ENCODE results near the gene CACNA2D1.

Gene CACNA2D1

DNA sequence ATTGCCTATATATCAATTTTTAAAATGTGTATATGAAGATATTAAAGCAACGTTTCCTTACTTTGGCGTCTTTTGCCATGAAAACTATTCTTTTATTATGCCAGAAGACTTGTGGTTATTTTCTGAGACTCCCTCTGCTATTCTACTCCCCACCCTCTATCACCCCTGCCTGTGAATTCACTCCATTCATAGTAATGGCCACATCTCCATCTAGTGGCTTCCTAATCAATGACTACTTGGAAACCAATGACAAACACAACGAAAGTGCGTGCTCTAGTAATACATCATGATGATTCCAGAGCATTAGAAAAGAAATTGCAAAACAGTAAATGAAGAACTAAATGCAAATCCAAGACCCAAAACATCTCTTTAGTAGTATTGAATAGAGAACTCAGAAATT lies 487.1 kb downstream of the CACNA2D1 start:
- H2BK15ac ChIP-seq (replicated peaks; ENCODE audit: low read depth) = no peak overlapping the region
- H3K36me3 ChIP-seq (ENCODE audit: control insufficient read depth, insufficient read depth, low read length) = no peaks in the 10 kb centered on the region
- no peak overlapping the region for H3K27ac ChIP-seq (ENCODE audit: low read depth, low read length)
- H3K4ac ChIP-seq (ENCODE audit: low read depth, low read length) = no peak overlapping the region
- H2BK5ac ChIP-seq (ENCODE audit: low read length) = no peak overlapping the region
- H4K8ac ChIP-seq (ENCODE audit: low read depth, low read length) = no peak overlapping the region
- H3K9ac ChIP-seq (ENCODE audit: low read length) = no peak overlapping the region
- H3K4me2 ChIP-seq (ENCODE audit: low read length) = no peak overlapping the region
- H3K4me3 ChIP-seq (ENCODE audit: low read length) = no peak overlapping the region
- no peak overlapping the region for H3K56ac ChIP-seq (ENCODE audit: low read length)
- WGBS (ENCODE audit: extremely low coverage, insufficient coverage, low lambda C conversion rate) = no CpG with 5 or more reads among the region's 4 CpGs
- peak; percentile 81 for DNase-seq
- no peaks in the 10 kb centered on the region for H3K4me1 ChIP-seq (ENCODE audit: control insufficient read depth, low read depth, low read length)
- no peak overlapping the region for H2AK5ac ChIP-seq (ENCODE audit: low read length)
- H3K79me1 ChIP-seq (ENCODE audit: low read length) = no peaks in the 10 kb centered on the region
- no peak overlapping the region for H3K18ac ChIP-seq (ENCODE audit: low read length)
- H3K23ac ChIP-seq (ENCODE audit: low read length) = no peak overlapping the region
- no peak overlapping the region for H2BK120ac ChIP-seq (ENCODE audit: low read depth, low read length)
- no peak overlapping the region for H4K5ac ChIP-seq (ENCODE audit: low read length)
- no peaks in the 10 kb centered on the region for H3K79me2 ChIP-seq (ENCODE audit: control insufficient read depth, insufficient read depth, low read length)
- no peaks in the 10 kb centered on the region for H3K27me3 ChIP-seq (ENCODE audit: insufficient read depth, low read length, poor library complexity)

GRCh38 chr7:81949306-81949705 lies 494.3 kb downstream of the CACNA2D1 start:
- H2BK120ac ChIP-seq (ENCODE audit: low read depth, low read length) = no peak overlapping the region
- H3K4me1 ChIP-seq (ENCODE audit: control insufficient read depth, low read depth, low read length) = no peaks in the 10 kb centered on the region
- no peaks in the 10 kb centered on the region for H3K36me3 ChIP-seq (ENCODE audit: control insufficient read depth, insufficient read depth, low read length)
- H2BK5ac ChIP-seq (ENCODE audit: low read length) = no peak overlapping the region
- H3K79me2 ChIP-seq (ENCODE audit: control insufficient read depth, insufficient read depth, low read length) = no peaks in the 10 kb centered on the region
- no peak overlapping the region for H4K8ac ChIP-seq (ENCODE audit: low read depth, low read length)
- H3K27ac ChIP-seq (ENCODE audit: low read depth, low read length) = no peak overlapping the region
- no peaks in the 10 kb centered on the region for H3K79me1 ChIP-seq (ENCODE audit: low read length)
- H3K9ac ChIP-seq (ENCODE audit: low read length) = no peak overlapping the region
- H3K4ac ChIP-seq (ENCODE audit: low read depth, low read length) = no peak overlapping the region
- no peak overlapping the region for H2BK15ac ChIP-seq (replicated peaks; ENCODE audit: low read depth)
- no peak overlapping the region for H3K4me2 ChIP-seq (ENCODE audit: low read length)
- no peak overlapping the region for H4K5ac ChIP-seq (ENCODE audit: low read length)
- H3K18ac ChIP-seq (ENCODE audit: low read length) = no peak overlapping the region
- no peaks in the 10 kb centered on the region for H3K27me3 ChIP-seq (ENCODE audit: insufficient read depth, low read length, poor library complexity)
- H3K4me3 ChIP-seq (ENCODE audit: low read length) = no peak overlapping the region
- no peak overlapping the region for H3K23ac ChIP-seq (ENCODE audit: low read length)
- H3K56ac ChIP-seq (ENCODE audit: low read length) = no peak overlapping the region
- no peak overlapping the region for H2AK5ac ChIP-seq (ENCODE audit: low read length)
- DNase-seq = no peak

DNA sequence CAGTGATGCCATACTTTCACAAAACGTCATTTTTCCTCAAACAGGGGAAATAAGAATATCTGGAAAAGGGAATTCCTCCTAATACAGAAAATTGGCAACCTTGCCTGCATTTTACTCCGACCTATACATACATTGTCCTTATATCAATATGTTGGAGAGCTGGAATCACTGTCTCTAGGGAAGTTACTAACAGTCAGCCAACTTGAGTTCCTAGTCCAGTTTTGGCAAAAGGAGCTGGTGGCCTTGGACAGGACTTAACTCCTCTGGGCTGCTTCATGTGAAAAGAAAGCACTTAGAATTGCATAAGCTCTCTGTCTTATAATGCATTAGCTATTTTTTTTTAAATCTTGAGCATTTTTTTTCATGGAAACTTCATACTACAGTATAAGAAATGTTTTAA lies 499.5 kb downstream of the CACNA2D1 start:
- no CpG with 5 or more reads among the region's 2 CpGs for WGBS (ENCODE audit: extremely low coverage, insufficient coverage, low lambda C conversion rate)
- H2AK5ac ChIP-seq (ENCODE audit: low read length) = no peak overlapping the region
- H4K5ac ChIP-seq (ENCODE audit: low read length) = no peak overlapping the region
- no peak overlapping the region for H3K18ac ChIP-seq (ENCODE audit: low read length)
- no peaks in the 10 kb centered on the region for H3K4me1 ChIP-seq (ENCODE audit: control insufficient read depth, low read depth, low read length)
- H4K8ac ChIP-seq (ENCODE audit: low read depth, low read length) = no peak overlapping the region
- H2BK15ac ChIP-seq (replicated peaks; ENCODE audit: low read depth) = no peak overlapping the region
- H3K4me2 ChIP-seq (ENCODE audit: low read length) = no peak overlapping the region
- no peak overlapping the region for H3K9ac ChIP-seq (ENCODE audit: low read length)
- no peak overlapping the region for H3K56ac ChIP-seq (ENCODE audit: low read length)
- H2BK5ac ChIP-seq (ENCODE audit: low read length) = no peak overlapping the region
- H3K23ac ChIP-seq (ENCODE audit: low read length) = no peak overlapping the region
- no peak overlapping the region for H2BK120ac ChIP-seq (ENCODE audit: low read depth, low read length)
- H3K4me3 ChIP-seq (ENCODE audit: low read length) = no peak overlapping the region
- no peaks in the 10 kb centered on the region for H3K36me3 ChIP-seq (ENCODE audit: control insufficient read depth, insufficient read depth, low read length)
- H3K27me3 ChIP-seq (ENCODE audit: insufficient read depth, low read length, poor library complexity) = no peaks in the 10 kb centered on the region
- no peak for DNase-seq
- no peak overlapping the region for H3K4ac ChIP-seq (ENCODE audit: low read depth, low read length)
- H3K79me1 ChIP-seq (ENCODE audit: low read length) = no peaks in the 10 kb centered on the region
- no peaks in the 10 kb centered on the region for H3K79me2 ChIP-seq (ENCODE audit: control insufficient read depth, insufficient read depth, low read length)
- no peak overlapping the region for H3K27ac ChIP-seq (ENCODE audit: low read depth, low read length)

DNA sequence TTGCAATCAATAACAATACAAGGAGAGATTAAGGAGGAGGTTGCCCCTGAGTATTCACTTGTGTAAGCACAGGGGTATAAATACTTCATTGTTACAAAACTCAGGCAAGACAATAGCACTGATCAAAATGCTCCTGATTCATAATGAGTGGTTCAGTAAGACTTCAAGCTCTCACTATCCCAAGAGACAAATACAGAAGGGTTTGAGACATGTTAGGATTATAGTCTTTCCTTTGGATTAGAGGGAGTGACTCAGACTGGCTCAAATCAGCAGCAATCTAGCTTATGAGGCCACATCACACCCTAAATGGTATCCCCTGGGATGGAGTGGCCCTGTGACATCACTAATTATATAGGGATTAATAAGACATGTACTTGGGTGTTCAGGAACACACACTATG lies 506.5 kb downstream of the CACNA2D1 start:
- Histone ChIP-seq H2BK5ac (ENCODE audit: low read length) (no peak overlapping the region), H4K5ac (ENCODE audit: low read length) (no peak overlapping the region), H4K8ac (ENCODE audit: low read depth, low read length) (no peak overlapping the region), H2AK5ac (ENCODE audit: low read length) (no peak overlapping the region), H3K18ac (ENCODE audit: low read length) (no peak overlapping the region), H3K23ac (ENCODE audit: low read length) (no peak overlapping the region), H2BK120ac (ENCODE audit: low read depth, low read length) (no peak overlapping the region), H3K9ac (ENCODE audit: low read length) (no peak overlapping the region), H3K56ac (ENCODE audit: low read length) (no peak overlapping the region), H3K27ac (ENCODE audit: low read depth, low read length) (no peak overlapping the region), H3K36me3 (ENCODE audit: control insufficient read depth, insufficient read depth, low read length) (no peaks in the 10 kb centered on the region), H3K4me3 (ENCODE audit: low read length) (no peak overlapping the region), H3K4ac (ENCODE audit: low read depth, low read length) (no peak overlapping the region), H3K4me2 (ENCODE audit: low read length) (no peak overlapping the region), H3K79me2 (ENCODE audit: control insufficient read depth, insufficient read depth, low read length) (no peaks in the 10 kb centered on the region), H3K4me1 (ENCODE audit: control insufficient read depth, low read depth, low read length) (peaks cover 2% of the 10 kb centered on the region), H3K79me1 (ENCODE audit: low read length) (no peaks in the 10 kb centered on the region), H2BK15ac (replicated peaks; ENCODE audit: low read depth) (no peak overlapping the region), H3K27me3 (ENCODE audit: insufficient read depth, low read length, poor library complexity) (no peaks in the 10 kb centered on the region)
- no peak for DNase-seq

GRCh38 chr7:81934596-81935301 lies 508.8 kb downstream of the CACNA2D1 start:
- Histone ChIP-seq H3K79me2 (ENCODE audit: control insufficient read depth, insufficient read depth, low read length) (no peaks in the 10 kb centered on the region), H3K4me1 (ENCODE audit: control insufficient read depth, low read depth, low read length) (peaks cover 2% of the 10 kb centered on the region), H2AK5ac (ENCODE audit: low read length) (no peak overlapping the region), H2BK5ac (ENCODE audit: low read length) (no peak overlapping the region), H3K27me3 (ENCODE audit: insufficient read depth, low read length, poor library complexity) (no peaks in the 10 kb centered on the region), H3K9ac (ENCODE audit: low read length) (no peak overlapping the region), H3K18ac (ENCODE audit: low read length) (no peak overlapping the region), H3K79me1 (ENCODE audit: low read length) (no peaks in the 10 kb centered on the region), H4K5ac (ENCODE audit: low read length) (no peak overlapping the region), H3K4me2 (ENCODE audit: low read length) (no peak overlapping the region), H3K56ac (ENCODE audit: low read length) (no peak overlapping the region), H4K8ac (ENCODE audit: low read depth, low read length) (no peak overlapping the region), H3K4me3 (ENCODE audit: low read length) (no peak overlapping the region), H2BK15ac (replicated peaks; ENCODE audit: low read depth) (no peak overlapping the region), H3K23ac (ENCODE audit: low read length) (no peak overlapping the region), H2BK120ac (ENCODE audit: low read depth, low read length) (no peak overlapping the region), H3K36me3 (ENCODE audit: control insufficient read depth, insufficient read depth, low read length) (no peaks in the 10 kb centered on the region), H3K27ac (ENCODE audit: low read depth, low read length) (no peak overlapping the region), H3K4ac (ENCODE audit: low read depth, low read length) (no peak overlapping the region)
- DNase-seq = no peak
- no CpG with 5 or more reads among the region's 6 CpGs for WGBS (ENCODE audit: extremely low coverage, insufficient coverage, low lambda C conversion rate)

- no peak overlapping the region for H4K8ac ChIP-seq (ENCODE audit: low read depth, low read length)
- no peaks in the 10 kb centered on the region for H3K36me3 ChIP-seq (ENCODE audit: control insufficient read depth, insufficient read depth, low read length)
- H2AK5ac ChIP-seq (ENCODE audit: low read length) = no peak overlapping the region
- no peaks in the 10 kb centered on the region for H3K27me3 ChIP-seq (ENCODE audit: insufficient read depth, low read length, poor library complexity)
- H3K56ac ChIP-seq (ENCODE audit: low read length) = no peak overlapping the region
- DNase-seq = no peak
- H3K79me1 ChIP-seq (ENCODE audit: low read length) = no peaks in the 10 kb centered on the region
- no peak overlapping the region for H3K27ac ChIP-seq (ENCODE audit: low read depth, low read length)
- no CpG with 5 or more reads among the region's 2 CpGs for WGBS (ENCODE audit: extremely low coverage, insufficient coverage, low lambda C conversion rate)
- H2BK5ac ChIP-seq (ENCODE audit: low read length) = no peak overlapping the region
- H2BK120ac ChIP-seq (ENCODE audit: low read depth, low read length) = no peak overlapping the region
- H3K4me3 ChIP-seq (ENCODE audit: low read length) = no peak overlapping the region
- H3K23ac ChIP-seq (ENCODE audit: low read length) = no peak overlapping the region
- no peak overlapping the region for H3K4ac ChIP-seq (ENCODE audit: low read depth, low read length)
- H3K18ac ChIP-seq (ENCODE audit: low read length) = no peak overlapping the region
- no peaks in the 10 kb centered on the region for H3K79me2 ChIP-seq (ENCODE audit: control insufficient read depth, insufficient read depth, low read length)
- no peak overlapping the region for H2BK15ac ChIP-seq (replicated peaks; ENCODE audit: low read depth)
- no peak overlapping the region for H3K4me2 ChIP-seq (ENCODE audit: low read length)
- H4K5ac ChIP-seq (ENCODE audit: low read length) = no peak overlapping the region
- no peak overlapping the region for H3K9ac ChIP-seq (ENCODE audit: low read length)
- H3K4me1 ChIP-seq (ENCODE audit: control insufficient read depth, low read depth, low read length) = peaks cover 2% of the 10 kb centered on the region
Observed at GRCh38 chr7:81932936-81933335, 510.6 kb downstream of the CACNA2D1 start.
